Neural progenitor cell (in vitro differentiated cells): ENCODE measurements around the gene ARL6IP5. TPM values are rescaled to one million over a fixed set of nuclear protein-coding genes. Genes with fewer than 3 reads are reported as not detected.

Source experiments
- DNase-seq: peaks from one replicate; pipeline ENCODE4 v3.0.0-alpha.2; 2016; ENCODE audit warnings: low spot score
- H2AFZ ChIP-seq: fragments of 200-600 bp; sonication (generic); replicated peaks from 2 replicates; pipeline ENCODE4 v1.6.1; 2016; ENCODE audit warnings: antibody characterized with exemption
- H3F3A ChIP-seq: fragments of 200-600 bp; sonication (generic); 2 replicates; pipeline ENCODE4 v1.6.1; 2016; ENCODE audit warnings: antibody characterized with exemption, low read depth
- H3K27ac ChIP-seq: fragments of 200-600 bp; sonication (generic); 2 replicates; pipeline ENCODE4 v1.5.1; 2016; ENCODE audit warnings: mild to moderate bottlenecking
- H3K27me3 ChIP-seq: fragments of 200-600 bp; sonication (generic); 2 replicates; pipeline ENCODE4 v1.6.1; 2016; ENCODE audit warnings: mild to moderate bottlenecking, moderate library complexity
- H3K36me3 ChIP-seq: fragments of 200-600 bp; sonication (generic); 2 replicates; pipeline ENCODE4 v1.5.1; 2016
- H3K4me1 ChIP-seq: fragments of 200-600 bp; sonication (generic); 2 replicates; pipeline ENCODE4 v1.6.1; 2016; ENCODE audit warnings: mixed run types
- H3K4me2 ChIP-seq: fragments of 200-600 bp; sonication (generic); 2 replicates; pipeline ENCODE4 v1.6.1; 2016
- H3K4me3 ChIP-seq: fragments of 200-600 bp; sonication (generic); 2 replicates; pipeline ENCODE4 v1.5.1; 2016
- H3K79me2 ChIP-seq: fragments of 200-600 bp; sonication (generic); 2 replicates; pipeline ENCODE4 v1.6.1; 2016; ENCODE audit warnings: low read depth
- H3K9ac ChIP-seq: fragments of 200-600 bp; sonication (generic); 2 replicates; pipeline ENCODE4 v1.6.1; 2016
- H3K9me3 ChIP-seq: fragments of 200-600 bp; sonication (generic); 2 replicates; pipeline ENCODE4 v1.5.1; 2016; ENCODE audit warnings: low read depth
- H4K20me1 ChIP-seq: fragments of 200-600 bp; sonication (generic); 2 replicates; pipeline ENCODE4 v1.6.1; 2016; ENCODE audit warnings: low read depth
- H3K27ac Mint-ChIP-seq: 3 replicates; pipeline ENCODE4 v1.8.0; 2021; ENCODE audit warnings: mixed read lengths
- H3K27me3 Mint-ChIP-seq: 2 replicates; pipeline ENCODE4 v1.8.0; 2022; ENCODE audit warnings: low read depth, mild to moderate bottlenecking, inconsistent platforms, moderate library complexity, mixed read lengths; ENCODE audit not compliant: insufficient read depth
- H3K36me3 Mint-ChIP-seq: 3 replicates; pipeline ENCODE4 v1.8.0; 2021; ENCODE audit warnings: mixed read lengths
- H3K4me1 Mint-ChIP-seq: 3 replicates; pipeline ENCODE4 v1.8.0; 2021; ENCODE audit warnings: mixed read lengths
- H3K4me3 Mint-ChIP-seq: 3 replicates; pipeline ENCODE4 v1.8.0; 2021; ENCODE audit warnings: mild to moderate bottlenecking, moderate library complexity, mixed read lengths
- H3K9me3 Mint-ChIP-seq: 3 replicates; pipeline ENCODE4 v1.8.0; 2020; ENCODE audit warnings: mixed read lengths
- CTCF ChIP-seq: fragments of 200-600 bp; sonication (generic); IDR thresholded peaks from 2 replicates; pipeline ENCODE4 v1.5.1; 2017; ENCODE audit warnings: antibody characterized with exemption, mild to moderate bottlenecking
- EZH2 ChIP-seq: fragments of 200-600 bp; sonication (generic); IDR thresholded peaks from 2 replicates; pipeline ENCODE4 v1.6.1; 2017; ENCODE audit warnings: antibody characterized with exemption, mild to moderate bottlenecking, moderate library complexity
- EZH2phosphoT487 ChIP-seq: fragments of 200-600 bp; sonication (generic); IDR thresholded peaks from 2 replicates; pipeline ENCODE4 v1.6.1; 2017; ENCODE audit warnings: antibody characterized with exemption
- total RNA-seq: library from RNA; depleted of rRNA; stranded (reverse); fragments of >200 nt; gene quantifications from 2 replicates; pipeline ENCODE4 v1.2.3, GENCODE V29; 2015; ENCODE audit warnings: low replicate concordance

The ARL6IP5 gene
- total RNA-seq, 1 donor from 2014 or later: 72.4 TPM

DNA sequence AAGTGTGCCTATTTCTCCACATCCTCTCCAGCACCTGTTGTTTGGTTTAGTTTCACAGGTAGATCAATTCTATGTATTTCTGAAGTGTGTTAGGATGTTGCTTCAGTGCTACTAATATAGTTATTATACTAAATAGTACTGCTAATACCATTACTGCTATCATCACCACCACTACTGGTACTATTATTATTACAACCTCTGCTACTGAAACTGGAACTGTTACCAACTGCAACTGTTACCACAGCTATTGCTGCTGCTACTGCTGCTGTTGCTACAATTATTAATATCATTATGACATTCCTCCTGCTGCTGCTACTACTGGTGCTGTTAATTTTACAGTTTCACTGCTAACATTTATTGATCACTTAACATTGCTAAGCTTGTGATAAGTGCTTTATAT lies 46.0 kb downstream of the ARL6IP5 start:
- Histone ChIP-seq H3K4me2 (no peak overlapping the region), H3K9me3 (no peaks in the 10 kb centered on the region), H3K27me3 (no peaks in the 10 kb centered on the region), H4K20me1 (no peaks in the 10 kb centered on the region), H3K4me3 (no peak overlapping the region), H3K4me1 (no peaks in the 10 kb centered on the region), H3K79me2 (no peaks in the 10 kb centered on the region), H3F3A (no peaks in the 10 kb centered on the region), H3K27ac (no peak overlapping the region), H3K36me3 (no peaks in the 10 kb centered on the region), H3K9ac (no peak overlapping the region), H2AFZ (no peak overlapping the region)
- no peaks in the 10 kb centered on the region for H3K4me1 Mint-ChIP-seq
- no peak for TF ChIP-seq EZH2phosphoT487
- no peak for TF ChIP-seq CTCF
- no peak for TF ChIP-seq EZH2
- no peak overlapping the region for H3K27ac Mint-ChIP-seq
- H3K4me3 Mint-ChIP-seq: no peak overlapping the region
- H3K36me3 Mint-ChIP-seq: no peaks in the 10 kb centered on the region
- no peak for DNase-seq
- H3K27me3 Mint-ChIP-seq: no peaks in the 10 kb centered on the region
- no peaks in the 10 kb centered on the region for H3K9me3 Mint-ChIP-seq

DNA sequence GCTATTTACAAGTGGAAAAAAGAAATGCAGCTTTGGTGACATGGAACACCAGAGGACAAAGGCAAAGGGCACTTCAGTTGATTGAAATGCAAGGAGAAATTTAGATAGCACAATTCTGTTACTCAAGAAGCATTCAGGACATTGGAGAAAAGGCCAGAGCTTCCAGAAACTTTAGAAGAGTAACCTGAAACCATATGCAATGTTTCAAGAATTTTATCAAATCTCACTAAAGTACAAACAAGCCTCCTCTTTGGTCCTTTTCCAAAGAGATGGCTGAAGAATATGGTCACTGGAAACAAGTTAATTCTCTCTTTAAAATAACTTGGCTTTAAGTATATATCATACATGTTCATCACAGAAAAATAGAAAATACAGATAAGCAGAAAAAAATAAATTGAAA lies 52.3 kb downstream of the ARL6IP5 start:
- Histone ChIP-seq H2AFZ (no peak overlapping the region), H4K20me1 (no peaks in the 10 kb centered on the region), H3K4me3 (no peak overlapping the region), H3K4me1 (no peaks in the 10 kb centered on the region), H3K9me3 (no peaks in the 10 kb centered on the region), H3K27me3 (peaks cover 11% of the 10 kb centered on the region), H3K79me2 (no peaks in the 10 kb centered on the region), H3K9ac (no peak overlapping the region), H3F3A (no peaks in the 10 kb centered on the region), H3K27ac (no peak overlapping the region), H3K4me2 (no peak overlapping the region), H3K36me3 (no peaks in the 10 kb centered on the region)
- Mint-ChIP-seq H3K27me3 (no peaks in the 10 kb centered on the region), H3K4me1 (no peaks in the 10 kb centered on the region), H3K4me3 (no peak overlapping the region), H3K36me3 (no peaks in the 10 kb centered on the region), H3K27ac (no peak overlapping the region), H3K9me3 (no peaks in the 10 kb centered on the region)
- DNase-seq: no peak
- TF ChIP-seq EZH2phosphoT487 (no peak), CTCF (no peak), EZH2 (no peak)

- Histone ChIP-seq H3K9ac (no peak overlapping the region), H3F3A (no peaks in the 10 kb centered on the region), H3K4me2 (no peak overlapping the region), H2AFZ (no peak overlapping the region), H3K36me3 (no peaks in the 10 kb centered on the region), H3K9me3 (no peaks in the 10 kb centered on the region), H3K4me3 (no peak overlapping the region), H3K27me3 (peaks cover 11% of the 10 kb centered on the region), H3K79me2 (no peaks in the 10 kb centered on the region), H3K27ac (no peak overlapping the region), H3K4me1 (no peaks in the 10 kb centered on the region), H4K20me1 (no peaks in the 10 kb centered on the region)
- no peak for DNase-seq
- Mint-ChIP-seq H3K4me1 (no peaks in the 10 kb centered on the region), H3K4me3 (no peak overlapping the region), H3K27me3 (no peaks in the 10 kb centered on the region), H3K27ac (no peak overlapping the region), H3K36me3 (no peaks in the 10 kb centered on the region), H3K9me3 (no peaks in the 10 kb centered on the region)
- TF ChIP-seq EZH2phosphoT487: no peak
- no peak for TF ChIP-seq CTCF
- no peak for TF ChIP-seq EZH2
These were observed 52.7 kb downstream of the ARL6IP5 start for GRCh38 chr3:69137412-69137811.

GRCh38 chr3:69141313-69141712 lies 56.6 kb downstream of the ARL6IP5 start:
- H3K4me1 Mint-ChIP-seq: peaks cover 18% of the 10 kb centered on the region

More at GRCh38 chr3:69141313-69141712, 56.6 kb downstream of the ARL6IP5 start:
- Histone ChIP-seq H3K4me1 (peaks cover 21% of the 10 kb centered on the region), H3K9me3 (no peaks in the 10 kb centered on the region), H3F3A (peaks cover 13% of the 10 kb centered on the region), H3K79me2 (no peaks in the 10 kb centered on the region), H3K4me2 (no peak overlapping the region), H3K4me3 (no peak overlapping the region), H3K27me3 (peaks cover 11% of the 10 kb centered on the region), H3K36me3 (no peaks in the 10 kb centered on the region), H3K27ac (no peak overlapping the region), H4K20me1 (no peaks in the 10 kb centered on the region), H3K9ac (no peak overlapping the region), H2AFZ (no peak overlapping the region)
- no peak overlapping the region for H3K4me3 Mint-ChIP-seq
- no peak overlapping the region for H3K27ac Mint-ChIP-seq
- no peak for TF ChIP-seq CTCF
- no peaks in the 10 kb centered on the region for H3K36me3 Mint-ChIP-seq
- DNase-seq: no peak
- H3K27me3 Mint-ChIP-seq: no peaks in the 10 kb centered on the region
- no peaks in the 10 kb centered on the region for H3K9me3 Mint-ChIP-seq
